ENCODE results near the gene PRR15.

- TF ChIP-seq NRF1 (IDR thresholded peaks at IDR 0.05; ENCODE audit: low read depth, low read length), result no peak
- TF ChIP-seq CTCF (IDR thresholded peaks at IDR 0.05; ENCODE audit: control extremely low read depth in 1 of 3, insufficient read depth in 1 of 3, low read depth in 1 of 3, low read length in 3 of 3), result no peak
Observed at GRCh38 chr7:29606830-29607229, 43.2 kb downstream of the PRR15 start.

All from H1 (cell line).